ENCODE results near the gene RAB5IF.
"Not testable (repeated sequence)": the region's sequence is repeated elsewhere in the genome, so short reads cannot be mapped to it uniquely, and the experiment has no call there.

- TF ChIP-seq POLR2A, CTCF (IDR thresholded peaks at IDR 0.05): not testable (repeated sequence)
These were observed 40.9 kb upstream of the RAB5IF start for GRCh38 chr20:36564726-36565121.
